Fibroblast of the aortic adventitia (primary cell): Measurements from ENCODE around the gene CAMSAP2. TPM values are rescaled to one million over a fixed set of nuclear protein-coding genes. Genes with fewer than 3 reads are reported as not detected.

ENCODE experiments used
- DNase-seq: peaks from one replicate; pipeline ENCODE4 v3.0.0-alpha.2; 2010; ENCODE audit warnings: low read depth
- H3K4me3 ChIP-seq: 2 replicates; pipeline ENCODE4 v1.5.1; 2011; ENCODE audit warnings: low read depth, mild to moderate bottlenecking, control low read depth, low read length, moderate library complexity
- total RNA-seq: library from RNA; depleted of rRNA; stranded (reverse); fragments of >200 nt; gene quantifications from 2 replicates; pipeline ENCODE4 v1.2.3, GENCODE V29; 2012; ENCODE audit warnings: low replicate concordance
- TF ChIP-seq, protein P1 (sequence below): IDR thresholded peaks from 2 replicates; pipeline ENCODE4 v1.5.1; 2011; ENCODE audit warnings: mild to moderate bottlenecking, low read length, control low read depth, inconsistent platforms; ENCODE audit not compliant: insufficient read depth

CAMSAP2 gene
- total RNA-seq, 1 donor: 57.5 TPM

DNA sequence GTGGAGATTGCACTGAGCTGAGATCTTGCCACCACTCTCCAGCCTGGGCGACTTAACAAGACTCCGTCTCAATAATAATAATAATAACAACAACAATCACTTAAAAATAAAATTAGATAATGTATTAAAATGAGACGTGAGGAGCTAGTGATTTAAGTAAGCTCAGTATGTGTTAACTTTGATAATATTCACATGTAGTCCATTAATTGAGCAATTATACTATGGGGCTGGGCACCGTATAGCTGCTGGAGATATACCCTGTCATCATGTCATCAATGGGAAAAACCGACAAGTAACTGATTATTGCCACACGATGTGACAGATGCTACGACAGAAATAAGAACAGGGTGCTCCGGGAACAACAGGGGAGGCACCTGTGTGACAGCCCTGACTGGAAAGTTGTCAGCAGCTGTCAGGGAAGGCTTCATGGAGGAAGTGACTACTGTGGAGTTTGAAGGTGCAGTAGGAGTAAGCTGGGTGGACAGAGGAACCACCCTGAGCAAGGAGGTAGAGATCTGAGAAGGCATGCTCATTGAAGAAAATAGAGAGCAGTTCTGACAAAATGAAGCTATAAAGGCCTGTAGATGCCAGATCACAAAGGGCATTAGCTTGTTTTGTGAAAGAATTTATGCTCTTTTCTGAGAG, 924 bp upstream of the CAMSAP2 start:
- DNase-seq: no peak
- H3K4me3 ChIP-seq: no peak overlapping the region
- TF ChIP-seq, protein P1, sequence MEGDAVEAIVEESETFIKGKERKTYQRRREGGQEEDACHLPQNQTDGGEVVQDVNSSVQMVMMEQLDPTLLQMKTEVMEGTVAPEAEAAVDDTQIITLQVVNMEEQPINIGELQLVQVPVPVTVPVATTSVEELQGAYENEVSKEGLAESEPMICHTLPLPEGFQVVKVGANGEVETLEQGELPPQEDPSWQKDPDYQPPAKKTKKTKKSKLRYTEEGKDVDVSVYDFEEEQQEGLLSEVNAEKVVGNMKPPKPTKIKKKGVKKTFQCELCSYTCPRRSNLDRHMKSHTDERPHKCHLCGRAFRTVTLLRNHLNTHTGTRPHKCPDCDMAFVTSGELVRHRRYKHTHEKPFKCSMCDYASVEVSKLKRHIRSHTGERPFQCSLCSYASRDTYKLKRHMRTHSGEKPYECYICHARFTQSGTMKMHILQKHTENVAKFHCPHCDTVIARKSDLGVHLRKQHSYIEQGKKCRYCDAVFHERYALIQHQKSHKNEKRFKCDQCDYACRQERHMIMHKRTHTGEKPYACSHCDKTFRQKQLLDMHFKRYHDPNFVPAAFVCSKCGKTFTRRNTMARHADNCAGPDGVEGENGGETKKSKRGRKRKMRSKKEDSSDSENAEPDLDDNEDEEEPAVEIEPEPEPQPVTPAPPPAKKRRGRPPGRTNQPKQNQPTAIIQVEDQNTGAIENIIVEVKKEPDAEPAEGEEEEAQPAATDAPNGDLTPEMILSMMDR: no peak

DNA sequence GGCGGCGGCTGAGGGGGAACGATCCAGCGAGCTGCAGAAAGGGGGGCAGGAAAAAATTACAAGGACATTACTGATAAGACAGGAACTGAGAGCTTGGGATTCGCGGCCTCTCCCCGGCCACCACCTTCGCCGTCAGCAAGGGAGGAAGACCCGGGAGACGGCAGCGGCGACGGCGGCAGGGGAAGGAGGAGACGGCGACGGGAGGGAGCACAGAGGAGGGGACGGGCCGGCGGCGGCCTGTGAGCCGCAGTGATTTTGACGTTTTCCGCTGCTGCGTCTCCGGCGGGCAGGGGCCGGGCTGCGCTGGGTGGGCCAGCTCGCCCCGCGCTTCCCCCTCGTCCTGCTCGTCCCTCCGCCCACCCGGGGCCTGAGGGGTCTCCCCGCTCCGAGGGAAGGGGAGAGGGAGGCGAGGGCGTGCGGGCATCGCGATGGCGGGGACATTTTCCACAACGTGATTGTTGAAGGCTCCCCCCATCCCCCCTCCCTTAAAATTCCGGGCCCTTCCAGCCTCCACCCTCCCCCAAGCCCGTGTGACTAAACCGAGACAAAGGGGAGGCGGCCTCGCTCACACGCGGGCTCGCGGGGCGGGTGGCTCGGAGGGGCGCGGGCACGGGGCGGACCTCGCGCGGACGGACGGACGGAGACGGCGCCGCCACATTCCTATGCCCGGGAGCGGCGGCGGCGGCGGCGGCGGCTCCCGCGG, 407 bp downstream of the CAMSAP2 start:
- peak; percentile 82 for DNase-seq
- TF ChIP-seq, protein P1: no peak
- H3K4me3 ChIP-seq: peak overlapping the region; percentile 98

DNA sequence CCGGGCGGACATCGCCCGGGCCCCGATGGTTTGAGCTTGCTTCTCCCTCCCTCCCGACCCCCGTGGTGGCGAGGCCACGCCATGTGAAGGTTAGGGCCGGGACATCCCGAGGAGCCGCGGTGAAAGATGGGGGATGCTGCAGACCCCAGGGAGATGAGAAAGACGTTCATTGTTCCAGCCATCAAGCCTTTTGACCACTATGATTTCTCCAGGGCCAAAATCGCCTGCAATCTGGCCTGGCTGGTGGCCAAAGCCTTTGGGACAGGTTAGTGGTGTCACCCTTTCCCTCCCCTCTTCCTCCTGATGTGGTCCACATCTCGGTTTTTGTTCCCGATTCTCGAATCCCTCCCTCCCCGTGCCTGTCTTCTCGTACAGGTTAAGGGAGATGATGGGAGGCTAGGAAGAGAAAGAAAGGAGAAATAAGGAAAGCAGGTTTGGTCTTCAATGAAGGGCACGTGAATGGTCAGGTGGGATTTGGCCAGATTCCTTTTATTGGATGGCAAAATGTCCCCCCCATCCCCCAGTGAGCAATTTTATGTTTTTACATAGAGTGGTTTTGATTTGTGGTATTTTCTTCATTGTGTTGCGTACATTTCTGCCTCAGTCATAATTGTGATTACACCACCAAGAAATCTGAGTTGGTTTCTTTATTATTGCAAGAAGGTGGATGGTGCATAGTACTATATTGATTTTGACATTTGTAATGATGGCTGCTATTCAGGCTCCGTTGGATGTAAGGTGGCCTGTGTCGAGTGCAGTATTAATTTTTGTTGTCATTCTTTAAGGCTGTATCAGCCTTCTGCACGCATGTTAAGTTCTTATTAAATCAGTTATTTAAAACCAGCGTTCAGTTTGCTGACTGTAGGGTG, 1.2 kb downstream of the CAMSAP2 start:
- peak; percentile 40 for DNase-seq
- TF ChIP-seq, protein P1: no peak
- peak overlapping the region; percentile 98 for H3K4me3 ChIP-seq

DNA sequence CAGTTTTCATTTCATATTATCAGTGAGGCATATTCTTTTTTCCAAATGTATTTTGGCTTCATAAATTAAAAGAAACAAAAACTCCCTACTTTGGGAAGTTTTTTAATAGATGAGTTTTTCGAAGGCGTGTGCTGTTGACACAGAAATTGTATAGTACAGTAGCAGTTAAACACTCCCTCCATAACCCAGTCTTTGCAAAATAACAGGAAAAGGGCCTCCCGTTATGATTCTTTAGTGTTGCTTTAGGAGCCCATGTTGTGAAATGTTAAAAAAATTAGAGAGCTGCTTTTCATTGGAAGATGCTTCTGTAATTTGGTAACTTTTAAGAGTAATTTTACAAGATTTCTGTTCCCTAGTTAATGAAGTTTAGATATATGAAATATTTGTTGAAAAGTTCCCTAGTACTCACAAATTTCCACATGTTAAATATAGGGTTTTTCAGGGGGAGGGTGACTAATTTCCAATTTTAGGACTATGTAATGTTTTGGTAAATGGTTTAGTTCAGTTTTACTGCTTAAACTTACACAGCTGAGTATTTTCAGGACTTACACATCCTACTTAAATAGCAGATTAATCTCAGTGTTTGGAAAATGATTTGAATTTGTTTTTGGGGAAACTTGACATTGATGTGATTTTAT, 2.0 kb downstream of the CAMSAP2 start:
- no peak for DNase-seq
- H3K4me3 ChIP-seq: peak overlapping the region; percentile 98

DNA sequence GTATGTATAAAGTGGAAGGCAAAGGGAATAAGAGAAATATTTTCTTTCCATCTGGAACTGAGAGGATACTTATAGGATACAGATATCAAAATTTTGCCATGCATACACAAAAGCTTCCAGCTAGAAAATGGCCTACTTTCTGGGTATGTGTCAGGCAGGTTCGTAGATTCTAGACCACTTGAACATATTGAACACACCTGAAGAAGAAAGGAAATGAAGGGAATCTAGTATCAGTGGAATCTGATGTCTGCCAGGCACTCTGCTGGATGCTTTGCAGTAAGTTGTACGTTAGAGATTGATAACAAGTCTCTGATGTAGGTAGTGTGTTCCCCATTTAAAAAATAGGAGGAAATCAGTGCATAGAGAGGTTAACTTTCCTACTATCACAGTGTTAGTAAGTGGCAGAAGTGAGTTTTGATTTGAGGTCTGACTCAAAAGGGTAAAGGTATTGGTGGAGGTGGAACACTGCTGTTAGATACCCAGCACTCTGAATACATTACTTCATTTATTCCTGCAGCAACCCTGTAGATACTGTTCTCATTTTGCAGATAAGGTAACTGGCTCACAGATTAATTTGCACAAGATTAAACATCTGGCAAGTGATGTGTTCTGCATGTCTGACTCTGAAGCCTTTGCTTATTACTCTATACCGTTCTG, 3.0 kb downstream of the CAMSAP2 start:
- TF ChIP-seq, protein P1: no peak
- peak overlapping the region; percentile 98 for H3K4me3 ChIP-seq
- no peak for DNase-seq

More for the DNA sequence above, 2.0 kb downstream of the CAMSAP2 start:
- TF ChIP-seq, protein P1: no peak

GRCh38 chr1:200744143-200744542, 5.5 kb downstream of the CAMSAP2 start:
- TF ChIP-seq, protein P1: no peak
- DNase-seq: no peak
- H3K4me3 ChIP-seq: no peak overlapping the region
